ENCODE measurements around the gene AQP10. TPM values are rescaled to one million over a fixed set of nuclear protein-coding genes. Genes with fewer than 3 reads are reported as not detected.
"Not testable (repeated sequence)": the region's sequence is repeated elsewhere in the genome, so short reads cannot be mapped to it uniquely, and the experiment has no call there.

The AQP10 gene
- total and polyA plus RNA-seq, 9 of the 15 experiments (the other 6 are each of a cell fraction or from before 2014, with no cell fraction given), result 0.37 to 9.7 (median 1.9) TPM

DNA sequence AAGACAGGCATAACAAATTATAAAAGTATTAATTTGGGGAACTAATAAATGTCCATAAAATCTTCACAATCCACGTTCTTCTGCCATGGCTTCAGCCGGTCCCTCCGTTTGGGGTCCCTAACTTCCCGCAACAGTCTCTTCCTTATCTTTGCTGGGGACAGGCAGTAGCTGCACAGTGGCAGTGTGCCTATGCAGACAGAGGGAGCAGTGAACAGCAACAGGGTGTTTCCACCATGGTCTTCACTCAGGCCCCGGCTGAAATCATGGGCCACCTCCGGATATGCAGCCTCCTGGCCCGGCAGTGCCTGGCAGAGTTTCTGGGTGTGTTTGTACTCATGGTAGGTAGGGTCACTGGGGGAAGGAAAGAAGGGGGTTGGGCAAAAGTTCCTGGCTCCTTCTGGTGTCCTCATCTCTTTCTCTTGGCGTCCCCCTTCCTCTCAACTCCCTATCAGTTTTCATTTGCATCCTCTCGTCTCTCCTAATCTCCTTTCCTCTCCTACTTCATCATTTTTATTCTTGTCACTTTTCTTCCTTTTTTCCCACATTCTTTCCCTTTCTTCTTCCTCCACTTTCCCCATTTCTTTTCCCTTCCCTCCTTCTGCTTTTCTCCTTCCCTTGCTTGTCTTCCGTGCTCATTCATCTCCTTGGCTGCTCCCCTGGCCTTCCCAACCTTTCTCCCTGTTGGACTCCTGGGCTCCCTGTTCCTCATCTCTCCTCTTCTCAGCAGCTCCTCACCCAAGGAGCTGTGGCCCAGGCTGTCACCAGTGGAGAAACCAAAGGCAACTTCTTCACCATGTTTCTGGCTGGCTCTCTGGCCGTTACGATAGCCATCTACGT, 8.4 kb upstream of the AQP10 start (continued):
- not testable (repeated sequence) for TF ChIP-seq NR4A1 (CRISPR knock-in tag; IDR thresholded peaks at IDR 0.05)
- 0 out of 2 replicates have a peak, but pooled peaks have one; percentile 18 for TF ChIP-seq NR4A1 (tag; IDR thresholded peaks at IDR 0.05)
- peak; percentile 87; the same call in 1 of the 2 replicates for TF ChIP-seq ELF4 (CRISPR knock-in tag; IDR thresholded peaks at IDR 0.05)
- 0 out of 4 replicates have a peak, but pooled peaks of 1 of the 2 experiments have one; percentile 14 for TF ChIP-seq MCM7 (IDR thresholded peaks at IDR 0.05)
- TF ChIP-seq HDGF (IDR thresholded peaks at IDR 0.05), result 0 out of 2 replicates have a peak, but pooled peaks have one; percentile 59
- TF ChIP-seq LARP7 (IDR thresholded peaks at IDR 0.05), result peak; percentile 79; the same call in 1 of the 2 replicates
- TF ChIP-seq, protein P1, sequence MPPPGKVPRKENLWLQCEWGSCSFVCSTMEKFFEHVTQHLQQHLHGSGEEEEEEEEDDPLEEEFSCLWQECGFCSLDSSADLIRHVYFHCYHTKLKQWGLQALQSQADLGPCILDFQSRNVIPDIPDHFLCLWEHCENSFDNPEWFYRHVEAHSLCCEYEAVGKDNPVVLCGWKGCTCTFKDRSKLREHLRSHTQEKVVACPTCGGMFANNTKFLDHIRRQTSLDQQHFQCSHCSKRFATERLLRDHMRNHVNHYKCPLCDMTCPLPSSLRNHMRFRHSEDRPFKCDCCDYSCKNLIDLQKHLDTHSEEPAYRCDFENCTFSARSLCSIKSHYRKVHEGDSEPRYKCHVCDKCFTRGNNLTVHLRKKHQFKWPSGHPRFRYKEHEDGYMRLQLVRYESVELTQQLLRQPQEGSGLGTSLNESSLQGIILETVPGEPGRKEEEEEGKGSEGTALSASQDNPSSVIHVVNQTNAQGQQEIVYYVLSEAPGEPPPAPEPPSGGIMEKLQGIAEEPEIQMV (tag; conservative IDR thresholded peaks at IDR 0.05; ENCODE audit: low read depth), result peak; percentile 61; the same call in 1 of the 2 replicates
- peak; percentile 56 for TF ChIP-seq NCOA4 (IDR thresholded peaks at IDR 0.05; ENCODE audit: partially characterized antibody)
- TF ChIP-seq, protein P2, sequence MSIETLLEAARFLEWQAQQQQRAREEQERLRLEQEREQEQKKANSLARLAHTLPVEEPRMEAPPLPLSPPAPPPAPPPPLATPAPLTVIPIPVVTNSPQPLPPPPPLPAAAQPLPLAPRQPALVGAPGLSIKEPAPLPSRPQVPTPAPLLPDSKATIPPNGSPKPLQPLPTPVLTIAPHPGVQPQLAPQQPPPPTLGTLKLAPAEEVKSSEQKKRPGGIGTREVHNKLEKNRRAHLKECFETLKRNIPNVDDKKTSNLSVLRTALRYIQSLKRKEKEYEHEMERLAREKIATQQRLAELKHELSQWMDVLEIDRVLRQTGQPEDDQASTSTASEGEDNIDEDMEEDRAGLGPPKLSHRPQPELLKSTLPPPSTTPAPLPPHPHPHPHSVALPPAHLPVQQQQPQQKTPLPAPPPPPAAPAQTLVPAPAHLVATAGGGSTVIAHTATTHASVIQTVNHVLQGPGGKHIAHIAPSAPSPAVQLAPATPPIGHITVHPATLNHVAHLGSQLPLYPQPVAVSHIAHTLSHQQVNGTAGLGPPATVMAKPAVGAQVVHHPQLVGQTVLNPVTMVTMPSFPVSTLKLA (conservative IDR thresholded peaks at IDR 0.05), result peak in 1 of 2 experiments; percentile 42; a peak in 2 of 4 replicates
- peak in 1 of 2 experiments; percentile 21; a peak in 1 of 4 replicates for TF ChIP-seq FOXK2 (conservative IDR thresholded peaks at IDR 0.05 in 1 of 2, IDR thresholded peaks at IDR 0.05 in 1 of 2; ENCODE audit: low read depth in 2 of 2)
- peak; percentile 49; the same call in 1 of the 2 replicates for TF ChIP-seq HLTF (IDR thresholded peaks at IDR 0.05)
- 0 out of 4 replicates have a peak, but pooled peaks of 1 of the 2 experiments have one; percentile 34 for TF ChIP-seq UBTF (IDR thresholded peaks at IDR 0.05; ENCODE audit: borderline replicate concordance in 1 of 2, low read depth in 2 of 2, low read length in 2 of 2)
- TF ChIP-seq YBX1 (IDR thresholded peaks at IDR 0.05), result peak; percentile 84; the same call in 1 of the 2 replicates
- 0 out of 2 replicates have a peak, but pooled peaks have one; percentile 32 for TF ChIP-seq PHB2 (IDR thresholded peaks at IDR 0.05; ENCODE audit: low read depth)
- peak; percentile 38 for TF ChIP-seq ASH1L (IDR thresholded peaks at IDR 0.05; ENCODE audit: borderline replicate concordance, low read depth, partially characterized antibody)
- TF ChIP-seq MIER1 (IDR thresholded peaks at IDR 0.05; ENCODE audit: low read depth), result 0 out of 2 replicates have a peak, but pooled peaks have one; percentile 19
- TF ChIP-seq, protein P3, sequence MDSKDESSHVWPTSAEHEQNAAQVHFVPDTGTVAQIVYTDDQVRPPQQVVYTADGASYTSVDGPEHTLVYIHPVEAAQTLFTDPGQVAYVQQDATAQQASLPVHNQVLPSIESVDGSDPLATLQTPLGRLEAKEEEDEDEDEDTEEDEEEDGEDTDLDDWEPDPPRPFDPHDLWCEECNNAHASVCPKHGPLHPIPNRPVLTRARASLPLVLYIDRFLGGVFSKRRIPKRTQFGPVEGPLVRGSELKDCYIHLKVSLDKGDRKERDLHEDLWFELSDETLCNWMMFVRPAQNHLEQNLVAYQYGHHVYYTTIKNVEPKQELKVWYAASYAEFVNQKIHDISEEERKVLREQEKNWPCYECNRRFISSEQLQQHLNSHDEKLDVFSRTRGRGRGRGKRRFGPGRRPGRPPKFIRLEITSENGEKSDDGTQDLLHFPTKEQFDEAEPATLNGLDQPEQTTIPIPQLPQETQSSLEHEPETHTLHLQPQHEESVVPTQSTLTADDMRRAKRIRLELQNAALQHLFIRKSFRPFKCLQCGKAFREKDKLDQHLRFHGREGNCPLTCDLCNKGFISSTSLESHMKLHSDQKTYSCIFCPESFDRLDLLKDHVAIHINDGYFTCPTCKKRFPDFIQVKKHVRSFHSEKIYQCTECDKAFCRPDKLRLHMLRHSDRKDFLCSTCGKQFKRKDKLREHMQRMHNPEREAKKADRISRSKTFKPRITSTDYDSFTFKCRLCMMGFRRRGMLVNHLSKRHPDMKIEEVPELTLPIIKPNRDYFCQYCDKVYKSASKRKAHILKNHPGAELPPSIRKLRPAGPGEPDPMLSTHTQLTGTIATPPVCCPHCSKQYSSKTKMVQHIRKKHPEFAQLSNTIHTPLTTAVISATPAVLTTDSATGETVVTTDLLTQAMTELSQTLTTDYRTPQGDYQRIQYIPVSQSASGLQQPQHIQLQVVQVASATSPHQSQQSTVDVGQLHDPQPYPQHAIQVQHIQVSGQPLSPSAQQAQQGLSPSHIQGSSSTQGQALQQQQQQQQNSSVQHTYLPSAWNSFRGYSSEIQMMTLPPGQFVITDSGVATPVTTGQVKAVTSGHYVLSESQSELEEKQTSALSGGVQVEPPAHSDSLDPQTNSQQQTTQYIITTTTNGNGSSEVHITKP (IDR thresholded peaks at IDR 0.05; ENCODE audit: partially characterized antibody), result peak; percentile 88
- peak; percentile 32; the same call in 1 of the 2 replicates for TF ChIP-seq EP400 (IDR thresholded peaks at IDR 0.05)
